Thyroid gland (tissue), 4 donors: ENCODE results near the gene ODC1.

ENCODE experiments used
- POLR2A ChIP-seq, 2 donors: fragments of 450-650 bp; IDR thresholded peaks; one replicate each; pipeline ENCODE4 v1.6.1; 2017; ENCODE audit warnings: antibody characterized with exemption in 2 of 2, mild to moderate bottlenecking in 2 of 2, moderate library complexity in 1 of 2
- TF ChIP-seq, protein P1 (sequence below), 6 experiments: fragments of 200-600 bp in 3 of 6; fragments of 450-650 bp in 3 of 6; sonication (generic) in 3 of 6; IDR thresholded peaks; one replicate each; pipeline ENCODE4 v1.5.1; 2016 to 2019; ENCODE audit warnings: antibody characterized with exemption in 6 of 6, mild to moderate bottlenecking in 2 of 6, inconsistent platforms in 1 of 6, moderate library complexity in 1 of 6

DNA sequence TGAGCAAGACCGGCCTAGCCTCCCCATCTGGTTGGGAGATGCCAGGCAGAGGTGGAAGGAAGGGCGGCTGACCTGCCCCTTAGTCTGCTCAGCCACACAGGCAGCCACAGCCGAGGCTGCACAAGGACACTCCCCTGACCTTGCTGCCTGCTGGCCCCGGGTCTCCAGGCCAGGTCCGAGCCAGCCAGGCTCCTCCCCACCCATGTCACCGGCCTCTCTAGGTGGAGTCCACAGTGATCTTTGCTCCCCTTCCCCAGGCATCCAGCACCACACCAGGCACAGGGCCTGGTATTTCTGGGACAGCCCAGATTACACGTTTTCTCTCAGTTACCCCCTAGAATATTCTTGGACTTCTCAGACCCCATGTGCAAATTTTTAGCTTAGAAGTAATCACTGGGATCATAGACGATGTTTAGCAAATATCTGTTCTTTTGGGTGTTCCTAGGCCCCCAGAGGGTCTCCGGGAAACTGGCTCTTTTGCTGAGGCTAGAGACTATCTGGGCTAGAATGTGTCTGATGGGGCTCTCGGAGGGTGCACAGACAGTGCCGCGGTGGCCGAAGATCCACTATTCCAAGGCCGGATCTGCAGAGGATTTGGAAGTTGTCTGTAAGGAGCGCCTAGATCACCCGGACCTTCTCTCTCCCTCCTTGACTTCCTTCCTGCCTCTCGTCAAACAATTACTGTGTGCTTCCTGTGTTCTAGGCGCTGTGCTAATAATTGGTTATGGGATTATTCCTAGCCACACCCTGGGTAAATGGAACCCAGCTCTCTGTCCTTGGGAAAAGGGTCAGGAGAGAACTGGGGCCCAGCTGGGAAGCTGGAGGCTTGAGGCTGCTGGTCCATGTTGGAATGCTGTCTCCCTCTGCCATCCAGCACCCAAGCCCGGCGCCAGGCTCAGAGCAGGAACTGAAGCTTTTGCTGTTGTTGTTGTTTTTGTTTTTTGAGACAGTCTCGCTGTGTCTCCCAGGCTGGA lies 46.9 kb downstream of the ODC1 start:
- TF ChIP-seq, protein P1, sequence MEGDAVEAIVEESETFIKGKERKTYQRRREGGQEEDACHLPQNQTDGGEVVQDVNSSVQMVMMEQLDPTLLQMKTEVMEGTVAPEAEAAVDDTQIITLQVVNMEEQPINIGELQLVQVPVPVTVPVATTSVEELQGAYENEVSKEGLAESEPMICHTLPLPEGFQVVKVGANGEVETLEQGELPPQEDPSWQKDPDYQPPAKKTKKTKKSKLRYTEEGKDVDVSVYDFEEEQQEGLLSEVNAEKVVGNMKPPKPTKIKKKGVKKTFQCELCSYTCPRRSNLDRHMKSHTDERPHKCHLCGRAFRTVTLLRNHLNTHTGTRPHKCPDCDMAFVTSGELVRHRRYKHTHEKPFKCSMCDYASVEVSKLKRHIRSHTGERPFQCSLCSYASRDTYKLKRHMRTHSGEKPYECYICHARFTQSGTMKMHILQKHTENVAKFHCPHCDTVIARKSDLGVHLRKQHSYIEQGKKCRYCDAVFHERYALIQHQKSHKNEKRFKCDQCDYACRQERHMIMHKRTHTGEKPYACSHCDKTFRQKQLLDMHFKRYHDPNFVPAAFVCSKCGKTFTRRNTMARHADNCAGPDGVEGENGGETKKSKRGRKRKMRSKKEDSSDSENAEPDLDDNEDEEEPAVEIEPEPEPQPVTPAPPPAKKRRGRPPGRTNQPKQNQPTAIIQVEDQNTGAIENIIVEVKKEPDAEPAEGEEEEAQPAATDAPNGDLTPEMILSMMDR (IDR thresholded peaks at IDR 0.05) = no peak
- no peak for TF ChIP-seq POLR2A (IDR thresholded peaks at IDR 0.05)
